CD14-positive monocyte (primary cell): ENCODE measurements around the gene PCDHA9. TPM values are rescaled to one million over a fixed set of nuclear protein-coding genes. Genes with fewer than 3 reads are reported as not detected.
"Not testable (repeated sequence)": the region's sequence is repeated elsewhere in the genome, so short reads cannot be mapped to it uniquely, and the experiment has no call there.

Experiments used
- DNase-seq, 3 donors: peaks; one replicate each; pipeline ENCODE4 v3.0.0-alpha.2; 2011 to 2022
- H2AFZ ChIP-seq: 2 replicates; pipeline ENCODE4 v1.6.0; 2012; ENCODE audit warnings: mild to moderate bottlenecking, low read depth, low read length, inconsistent platforms; ENCODE audit not compliant: insufficient read depth, poor library complexity, severe bottlenecking
- H3K27ac ChIP-seq, 2 donors: 1 replicate in 1 of 2; 2 replicates in 1 of 2; pipeline ENCODE4 v1.5.1; 2012 to 2013; ENCODE audit warnings: low read length in 2 of 2, control low read depth in 1 of 2, inconsistent platforms in 1 of 2, low read depth in 1 of 2, mild to moderate bottlenecking in 1 of 2
- H3K27me3 ChIP-seq, 2 donors: one replicate each; pipeline versions ENCODE4 v1.6.0 to v1.6.1; 2011 to 2013; ENCODE audit warnings: low read length in 2 of 2; ENCODE audit not compliant: control insufficient read depth in 2 of 2, insufficient read depth in 2 of 2
- H3K36me3 ChIP-seq, 2 donors: replicated peaks in 1 of 2; 1 replicate in 1 of 2; 2 replicates in 1 of 2; pipeline versions ENCODE4 v1.5.1 to v1.6.1; 2012 to 2013; ENCODE audit warnings: low read length in 2 of 2, control low read depth in 1 of 2, inconsistent platforms in 1 of 2, mild to moderate bottlenecking in 1 of 2; ENCODE audit not compliant: insufficient read depth in 2 of 2, control insufficient read depth in 1 of 2
- H3K4me1 ChIP-seq, 2 donors: 1 replicate in 1 of 2; 2 replicates in 1 of 2; pipeline versions ENCODE4 v1.5.1 to v1.6.1; 2012 to 2013; ENCODE audit warnings: low read length in 2 of 2, control low read depth in 1 of 2, inconsistent platforms in 1 of 2, mild to moderate bottlenecking in 1 of 2, moderate library complexity in 1 of 2; ENCODE audit not compliant: insufficient read depth in 2 of 2, control insufficient read depth in 1 of 2
- H3K4me2 ChIP-seq: replicated peaks from 2 replicates; pipeline ENCODE3; 2012; ENCODE audit warnings: low read length, moderate library complexity, mild to moderate bottlenecking; ENCODE audit not compliant: poor library complexity, severe bottlenecking; ENCODE audit errors: extremely low read depth
- H3K4me3 ChIP-seq, 3 experiments: fragments of 200-600 bp in 1 of 3; sonication (generic) in 1 of 3; replicated peaks in 1 of 3; 1 replicate in 2 of 3; 2 replicates in 1 of 3; pipeline ENCODE4 v1.5.1; 2011 to 2013; ENCODE audit warnings: low read length in 3 of 3, mild to moderate bottlenecking in 3 of 3, control low read depth in 2 of 3, low read depth in 2 of 3, inconsistent platforms in 1 of 3, moderate library complexity in 1 of 3
- H3K79me2 ChIP-seq: 2 replicates; pipeline ENCODE4 v1.6.0; 2012; ENCODE audit warnings: mild to moderate bottlenecking, control low read depth, inconsistent platforms, low read length, moderate library complexity; ENCODE audit not compliant: insufficient read depth
- H3K9ac ChIP-seq: 2 replicates; pipeline ENCODE4 v1.6.0; 2017; ENCODE audit warnings: low read length, mild to moderate bottlenecking; ENCODE audit not compliant: insufficient read depth, poor library complexity, severe bottlenecking
- H3K9me3 ChIP-seq, 2 donors: replicated peaks in 1 of 2; 1 replicate in 1 of 2; 2 replicates in 1 of 2; pipeline versions ENCODE4 v1.5.1 to v1.6.1; 2012 to 2013; ENCODE audit warnings: low read length in 2 of 2, control low read depth in 1 of 2; ENCODE audit not compliant: control insufficient read depth in 1 of 2, insufficient read depth in 1 of 2
- H4K20me1 ChIP-seq: 2 replicates; pipeline ENCODE4 v1.6.0; 2012; ENCODE audit warnings: mild to moderate bottlenecking, low read length, control low read depth, moderate library complexity; ENCODE audit not compliant: insufficient read depth
- H3K27ac Mint-ChIP-seq, 7 donors: one replicate each; pipeline ENCODE4 v1.8.0; 2020; ENCODE audit warnings: mild to moderate bottlenecking in 7 of 7, mixed read lengths in 7 of 7, moderate library complexity in 6 of 7, inconsistent platforms in 2 of 7
- H3K27me3 Mint-ChIP-seq, 3 donors: one replicate each; pipeline ENCODE4 v1.8.0; 2021 to 2022; ENCODE audit warnings: low read depth in 3 of 3, mild to moderate bottlenecking in 3 of 3, mixed read lengths in 3 of 3, moderate library complexity in 3 of 3, inconsistent platforms in 1 of 3
- H3K36me3 Mint-ChIP-seq, 2 donors: one replicate each; pipeline ENCODE4 v1.8.0; 2020; ENCODE audit warnings: mixed read lengths in 2 of 2, inconsistent platforms in 1 of 2, mild to moderate bottlenecking in 1 of 2
- H3K4me1 Mint-ChIP-seq: one replicate; pipeline ENCODE4 v1.8.0; 2020; ENCODE audit warnings: mild to moderate bottlenecking, mixed read lengths
- H3K4me3 Mint-ChIP-seq, 2 donors: one replicate each; pipeline ENCODE4 v1.8.0; 2020; ENCODE audit warnings: mild to moderate bottlenecking in 2 of 2, mixed read lengths in 2 of 2, moderate library complexity in 1 of 2
- H3K9me3 Mint-ChIP-seq, 7 donors: one replicate each; pipeline ENCODE4 v1.8.0; 2020 to 2022; ENCODE audit warnings: mixed read lengths in 7 of 7, mild to moderate bottlenecking in 6 of 7, moderate library complexity in 6 of 7, inconsistent platforms in 2 of 7
- WGBS: methylation state at CpG from one replicate; pipeline ENCODE4 v1.1.5; 2013; ENCODE audit warnings: missing lambda C conversion rate; ENCODE audit not compliant: insufficient coverage; 5-methylcytosine and 5-hydroxymethylcytosine counted together
- intact Hi-C, 2 donors: fragments of 100-400 bp; cut with micrococcal nuclease; formaldehyde crosslinking; loops; one replicate each; pipeline versions ENCODE4 v1.15.0 to v1.15.1; 2023
- polyA plus RNA-seq, 3 donors: library from polyadenylated mRNA; depleted of rRNA in 1 of 3; unstranded in 2 of 3; stranded (reverse) in 1 of 3; fragments of 300-500 nt in 2 of 3; fragments of >200 nt in 1 of 3; fragmentation: Illumina TruSeq in 2 of 3; gene quantifications; 1 replicate in 2 of 3; 2 replicates in 1 of 3; pipeline ENCODE4 v1.2.3, GENCODE V29; 2012 to 2021
- TF ChIP-seq, protein P1 (sequence below): fragments of 200-600 bp; IDR thresholded peaks from one replicate; pipeline ENCODE4 v1.8.0; 2022; ENCODE audit warnings: antibody characterized with exemption, mild to moderate bottlenecking

PCDHA9 gene
- polyA plus RNA-seq, 3 donors = not detected

DNA sequence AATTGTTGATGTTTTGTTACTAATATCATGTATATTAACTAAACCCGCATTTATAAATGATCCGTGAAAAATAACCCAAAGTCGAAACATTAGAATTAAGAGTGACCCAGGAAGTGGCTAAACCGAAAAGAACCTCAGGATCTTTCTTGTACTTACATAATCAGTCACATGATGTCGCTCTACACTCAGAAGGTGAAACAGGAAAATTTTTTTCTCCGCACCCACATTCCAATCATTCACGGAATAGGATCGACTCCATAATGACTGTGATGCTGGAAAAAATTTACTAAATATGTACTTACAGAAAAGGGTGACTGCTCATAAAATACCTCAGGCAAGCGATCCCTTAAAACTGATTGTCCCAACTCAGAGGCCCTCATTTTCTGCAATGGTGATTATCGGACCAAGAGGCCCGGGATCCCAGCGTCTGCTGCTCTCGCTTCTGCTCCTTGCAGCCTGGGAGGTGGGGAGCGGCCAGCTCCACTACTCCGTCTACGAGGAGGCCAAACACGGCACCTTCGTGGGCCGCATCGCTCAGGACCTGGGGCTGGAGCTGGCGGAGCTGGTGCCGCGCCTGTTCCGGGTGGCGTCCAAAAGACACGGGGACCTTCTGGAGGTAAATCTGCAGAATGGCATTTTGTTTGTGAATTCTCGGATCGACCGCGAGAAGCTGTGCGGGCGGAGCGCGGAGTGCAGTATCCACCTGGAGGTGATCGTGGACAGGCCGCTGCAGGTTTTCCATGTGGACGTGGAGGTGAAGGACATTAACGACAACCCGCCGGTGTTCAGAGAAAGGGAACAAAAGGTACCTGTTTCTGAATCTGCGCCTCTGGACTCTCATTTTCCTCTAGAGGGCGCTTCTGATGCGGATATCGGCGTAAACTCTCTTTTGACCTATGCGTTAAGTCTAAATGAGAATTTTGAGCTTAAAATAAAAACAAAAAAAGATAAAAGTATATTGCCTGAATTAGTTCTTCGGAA, 27.2 kb downstream of the PCDHA9 start, which contains the start of gene PCDHA12:
Gene PCDHA12, plus strand, starts transcription at position 224 of the 981 bp plus-strand sequence. Its CDS starts 165 bp downstream, at position 389.
- Histone ChIP-seq H3K27me3 (peaks cover 3 to 23% of the 10 kb centered on the region in 2 donors), H3K9ac (no peak within 1 kb of the TSS), H2AFZ (no peak within 1 kb of the TSS), H3K27ac (no peak within 1 kb of the TSS), H4K20me1 (no peaks in the 10 kb centered on the region), H3K4me3 (no peak within 1 kb of the TSS), H3K4me1 (no peaks in the 10 kb centered on the region), H3K9me3 (peaks cover 39 to 67% of the 10 kb centered on the region in 2 donors), H3K79me2 (no peaks in the 10 kb centered on the region), H3K4me2 (no peak within 1 kb of the TSS), H3K36me3 (no peaks in the 10 kb centered on the region)
- Mint-ChIP-seq H3K4me3 (peak within 1 kb of the TSS in 1 of 2 donors; percentile 51), H3K27ac (no peak within 1 kb of the TSS), H3K36me3 (peaks cover 0 to 13% of the 10 kb centered on the region in 2 donors), H3K27me3 (peaks cover 23 to 32% (median 28%) of the 10 kb centered on the region in 3 donors), H3K9me3 (peaks cover 34 to 57% (median 48%) of the 10 kb centered on the region in 7 donors), H3K4me1 (no peaks in the 10 kb centered on the region)
- WGBS = 26% methylated on average over 29 of the region's 47 CpGs
- TF ChIP-seq, protein P1, sequence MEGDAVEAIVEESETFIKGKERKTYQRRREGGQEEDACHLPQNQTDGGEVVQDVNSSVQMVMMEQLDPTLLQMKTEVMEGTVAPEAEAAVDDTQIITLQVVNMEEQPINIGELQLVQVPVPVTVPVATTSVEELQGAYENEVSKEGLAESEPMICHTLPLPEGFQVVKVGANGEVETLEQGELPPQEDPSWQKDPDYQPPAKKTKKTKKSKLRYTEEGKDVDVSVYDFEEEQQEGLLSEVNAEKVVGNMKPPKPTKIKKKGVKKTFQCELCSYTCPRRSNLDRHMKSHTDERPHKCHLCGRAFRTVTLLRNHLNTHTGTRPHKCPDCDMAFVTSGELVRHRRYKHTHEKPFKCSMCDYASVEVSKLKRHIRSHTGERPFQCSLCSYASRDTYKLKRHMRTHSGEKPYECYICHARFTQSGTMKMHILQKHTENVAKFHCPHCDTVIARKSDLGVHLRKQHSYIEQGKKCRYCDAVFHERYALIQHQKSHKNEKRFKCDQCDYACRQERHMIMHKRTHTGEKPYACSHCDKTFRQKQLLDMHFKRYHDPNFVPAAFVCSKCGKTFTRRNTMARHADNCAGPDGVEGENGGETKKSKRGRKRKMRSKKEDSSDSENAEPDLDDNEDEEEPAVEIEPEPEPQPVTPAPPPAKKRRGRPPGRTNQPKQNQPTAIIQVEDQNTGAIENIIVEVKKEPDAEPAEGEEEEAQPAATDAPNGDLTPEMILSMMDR = no peak
- DNase-seq = no peak
- intact Hi-C loops = loop anchor here (2.0 to 10.0 kb wide), 2 partner anchors 51 to 71 kb away; partner anchors contain the start of genes PCDHA5 (in 1 of the 2) and PCDHA6 (in 1 of the 2)

DNA sequence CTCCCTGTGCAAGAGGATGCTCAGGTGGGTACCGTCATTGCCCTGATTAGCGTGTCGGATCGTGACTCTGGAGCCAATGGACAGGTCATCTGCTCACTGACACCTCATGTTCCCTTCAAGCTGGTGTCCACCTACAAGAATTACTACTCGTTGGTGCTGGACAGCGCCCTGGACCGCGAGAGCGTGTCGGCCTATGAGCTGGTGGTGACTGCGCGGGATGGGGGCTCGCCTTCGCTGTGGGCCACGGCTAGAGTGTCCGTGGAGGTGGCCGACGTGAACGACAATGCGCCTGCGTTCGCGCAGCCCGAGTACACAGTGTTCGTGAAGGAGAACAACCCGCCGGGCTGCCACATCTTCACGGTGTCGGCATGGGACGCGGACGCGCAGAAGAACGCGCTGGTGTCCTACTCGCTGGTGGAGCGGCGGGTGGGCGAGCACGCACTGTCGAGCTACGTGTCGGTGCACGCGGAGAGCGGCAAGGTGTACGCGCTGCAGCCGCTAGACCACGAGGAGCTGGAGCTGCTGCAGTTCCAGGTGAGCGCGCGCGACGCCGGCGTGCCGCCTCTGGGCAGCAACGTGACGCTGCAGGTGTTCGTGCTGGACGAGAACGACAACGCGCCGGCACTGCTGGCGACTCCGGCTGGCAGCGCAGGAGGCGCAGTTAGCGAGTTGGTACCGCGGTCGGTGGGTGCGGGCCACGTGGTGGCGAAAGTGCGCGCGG, 28.5 kb downstream of the PCDHA9 start:
- not testable (repeated sequence) for H3K9ac ChIP-seq, H3K27ac Mint-ChIP-seq, DNase-seq, H3K4me3 ChIP-seq, H3K36me3 ChIP-seq, H3K27ac ChIP-seq, H3K79me2 ChIP-seq, H4K20me1 ChIP-seq, H2AFZ ChIP-seq, H3K4me1 ChIP-seq, H3K36me3 Mint-ChIP-seq, H3K4me1 Mint-ChIP-seq, H3K4me2 ChIP-seq
- Histone ChIP-seq H3K9me3 (peaks cover 33 to 58% of the 10 kb centered on the region in 2 donors), H3K27me3 (peaks cover 3 to 26% of the 10 kb centered on the region in 2 donors)
- Mint-ChIP-seq H3K9me3 (peaks cover 30 to 51% (median 48%) of the 10 kb centered on the region in 7 donors), H3K4me3 (peak overlapping the region in 1 of 2 donors; percentile 14), H3K27me3 (peaks cover 21 to 27% (median 26%) of the 10 kb centered on the region in 3 donors)
- 41% methylated on average over 80 of the region's 80 CpGs for WGBS
- intact Hi-C loops = loop anchor here (2.0 to 10.0 kb wide), 2 partner anchors 52 to 72 kb away; partner anchors contain the start of genes PCDHA5 (in 1 of the 2) and PCDHA6 (in 1 of the 2)
